Measurements from ENCODE around the gene IL26.

- no peak for TF ChIP-seq CTCF (IDR thresholded peaks at IDR 0.05)
- no peak for TF ChIP-seq POLR2A (IDR thresholded peaks at IDR 0.05)
- no peak for TF ChIP-seq EP300 (IDR thresholded peaks at IDR 0.05)
These were observed 10.0 kb upstream of the IL26 start for GRCh38 chr12:68235576-68235975.
